Tibial artery (tissue), 4 donors: ENCODE results near the gene SDR9C7.
"Not testable (repeated sequence)": the region's sequence is repeated elsewhere in the genome, so short reads cannot be mapped to it uniquely, and the experiment has no call there.

ENCODE experiments used
- DNase-seq, 2 donors: peaks; one replicate each; pipeline ENCODE4 v3.0.0-alpha.2; 2019
- H3K27ac ChIP-seq, 2 donors: fragments of 200-600 bp; sonication (generic) in 1 of 2; 1 replicate in 1 of 2; 2 replicates in 1 of 2; pipeline ENCODE4 v1.5.1; 2018 to 2019; ENCODE audit warnings: mild to moderate bottlenecking in 1 of 2
- H3K27me3 ChIP-seq, 2 donors: fragments of 200-600 bp; sonication (generic) in 1 of 2; one replicate each; pipeline versions ENCODE4 v1.5.1 to v1.6.0; 2016 to 2019
- H3K36me3 ChIP-seq, 3 donors: fragments of 200-600 bp; sonication (generic) in 2 of 3; one replicate each; pipeline ENCODE4 v1.5.1; 2016 to 2019; ENCODE audit warnings: mild to moderate bottlenecking in 2 of 3
- H3K4me1 ChIP-seq, 4 donors: fragments of 200-600 bp; sonication (generic) in 2 of 4; 1 replicate in 3 of 4; 2 replicates in 1 of 4; pipeline ENCODE4 v1.5.1; 2016 to 2019
- H3K4me3 ChIP-seq, 2 donors: fragments of 200-600 bp; sonication (generic) in 1 of 2; 1 replicate in 1 of 2; 2 replicates in 1 of 2; pipeline ENCODE4 v1.5.1; 2018 to 2019; ENCODE audit warnings: mild to moderate bottlenecking in 2 of 2
- H3K9me3 ChIP-seq, 3 donors: fragments of 200-600 bp; sonication (generic) in 1 of 3; one replicate each; pipeline ENCODE4 v1.5.1; 2016 to 2019
- intact Hi-C: fragments of 100-400 bp; cut with DNase I; formaldehyde crosslinking; loops from one replicate; pipeline ENCODE4 v1.15.0; 2023; ENCODE audit warnings: low total_unique reads
- TF ChIP-seq, protein P1 (sequence below), 2 experiments: fragments of 200-600 bp in 1 of 2; fragments of 450-650 bp in 1 of 2; IDR thresholded peaks; one replicate each; pipeline ENCODE4 v1.5.1; 2017 to 2019; ENCODE audit warnings: antibody characterized with exemption in 2 of 2, mild to moderate bottlenecking in 1 of 2, moderate library complexity in 1 of 2

Gene SDR9C7

DNA sequence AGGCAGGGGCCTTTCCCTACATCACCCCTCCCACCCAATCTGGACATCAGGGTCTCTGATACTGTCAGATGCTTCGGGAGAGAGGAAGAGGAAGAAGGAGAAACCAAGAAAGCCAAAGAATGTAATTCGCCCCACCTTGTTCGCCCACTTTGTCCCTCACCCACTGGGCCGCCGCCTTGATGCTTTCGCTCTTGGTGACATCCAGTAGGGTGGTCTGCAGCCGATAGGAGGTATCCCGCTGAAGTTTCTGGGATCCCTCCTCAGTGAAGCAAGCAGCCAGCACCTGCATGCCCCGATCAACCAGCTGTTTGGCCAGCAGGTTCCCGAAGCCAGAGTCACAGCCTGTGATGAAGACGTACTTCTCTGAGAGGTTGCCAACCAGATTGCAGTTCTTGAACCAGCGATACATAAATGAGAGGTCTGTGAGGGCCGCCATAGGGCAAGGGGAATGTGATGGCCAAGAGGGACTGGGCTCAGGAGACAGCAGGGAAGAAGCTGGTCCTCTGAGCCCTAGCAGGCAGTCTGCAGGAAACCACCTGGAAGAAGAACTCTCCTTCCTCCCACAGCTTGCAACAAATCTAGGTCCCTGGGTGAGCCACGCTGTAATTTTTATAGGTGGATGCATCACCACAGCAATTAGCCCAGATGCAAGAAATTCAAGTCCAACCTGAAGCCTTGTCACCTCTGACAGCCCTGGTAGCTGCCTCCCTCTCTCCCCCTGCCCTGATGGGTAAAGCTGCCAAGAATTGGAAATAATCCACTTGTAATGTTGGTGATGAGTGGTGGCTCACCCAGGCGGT is at the start of gene SDR9C7:
TSS of gene SDR9C7 (minus strand) at position 583 of the 800 bp plus-strand sequence. CDS start at position 436, 147 bp downstream.
- Histone ChIP-seq H3K27me3 (no peaks in the 10 kb centered on the region), H3K4me3 (no peak within 1 kb of the TSS), H3K4me1 (no peaks in the 10 kb centered on the region), H3K27ac (no peak within 1 kb of the TSS), H3K9me3 (no peaks in the 10 kb centered on the region), H3K36me3 (no peaks in the 10 kb centered on the region)
- no peak for DNase-seq
- TF ChIP-seq, protein P1, sequence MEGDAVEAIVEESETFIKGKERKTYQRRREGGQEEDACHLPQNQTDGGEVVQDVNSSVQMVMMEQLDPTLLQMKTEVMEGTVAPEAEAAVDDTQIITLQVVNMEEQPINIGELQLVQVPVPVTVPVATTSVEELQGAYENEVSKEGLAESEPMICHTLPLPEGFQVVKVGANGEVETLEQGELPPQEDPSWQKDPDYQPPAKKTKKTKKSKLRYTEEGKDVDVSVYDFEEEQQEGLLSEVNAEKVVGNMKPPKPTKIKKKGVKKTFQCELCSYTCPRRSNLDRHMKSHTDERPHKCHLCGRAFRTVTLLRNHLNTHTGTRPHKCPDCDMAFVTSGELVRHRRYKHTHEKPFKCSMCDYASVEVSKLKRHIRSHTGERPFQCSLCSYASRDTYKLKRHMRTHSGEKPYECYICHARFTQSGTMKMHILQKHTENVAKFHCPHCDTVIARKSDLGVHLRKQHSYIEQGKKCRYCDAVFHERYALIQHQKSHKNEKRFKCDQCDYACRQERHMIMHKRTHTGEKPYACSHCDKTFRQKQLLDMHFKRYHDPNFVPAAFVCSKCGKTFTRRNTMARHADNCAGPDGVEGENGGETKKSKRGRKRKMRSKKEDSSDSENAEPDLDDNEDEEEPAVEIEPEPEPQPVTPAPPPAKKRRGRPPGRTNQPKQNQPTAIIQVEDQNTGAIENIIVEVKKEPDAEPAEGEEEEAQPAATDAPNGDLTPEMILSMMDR (IDR thresholded peaks at IDR 0.05) = no peak
- intact Hi-C loops = no loop called here

DNA sequence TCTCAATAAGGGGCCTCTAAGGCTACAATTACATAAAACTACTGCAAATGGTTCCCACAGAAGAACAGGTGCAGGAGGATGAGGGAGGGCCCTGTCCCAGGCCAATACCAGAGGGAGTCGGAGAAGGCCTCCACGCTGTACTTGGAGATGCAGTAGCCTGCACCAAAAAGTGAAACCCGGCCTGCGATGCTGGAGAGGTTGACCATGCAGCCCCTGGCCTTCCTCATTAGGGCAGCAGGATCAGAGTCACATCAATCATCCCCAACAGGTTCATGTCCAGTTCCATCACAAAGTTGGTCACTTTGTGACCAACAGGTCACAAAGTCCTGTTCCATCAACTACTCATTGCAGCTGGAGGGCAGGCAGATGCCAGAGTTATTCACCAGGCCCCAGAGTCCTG is 49.2 kb upstream of the SDR9C7 start:
- H3K36me3 ChIP-seq = no peaks in the 10 kb centered on the region
- TF ChIP-seq, protein P1 (IDR thresholded peaks at IDR 0.05) = no peak
- no peak overlapping the region for H3K27ac ChIP-seq
- no peak for DNase-seq
- no peak overlapping the region for H3K4me3 ChIP-seq
- intact Hi-C loops = no loop called here
- no peaks in the 10 kb centered on the region for H3K9me3 ChIP-seq
- no peaks in the 10 kb centered on the region for H3K27me3 ChIP-seq
- peaks cover 0 to 7% (median 5%) of the 10 kb centered on the region in 4 donors for H3K4me1 ChIP-seq

DNA sequence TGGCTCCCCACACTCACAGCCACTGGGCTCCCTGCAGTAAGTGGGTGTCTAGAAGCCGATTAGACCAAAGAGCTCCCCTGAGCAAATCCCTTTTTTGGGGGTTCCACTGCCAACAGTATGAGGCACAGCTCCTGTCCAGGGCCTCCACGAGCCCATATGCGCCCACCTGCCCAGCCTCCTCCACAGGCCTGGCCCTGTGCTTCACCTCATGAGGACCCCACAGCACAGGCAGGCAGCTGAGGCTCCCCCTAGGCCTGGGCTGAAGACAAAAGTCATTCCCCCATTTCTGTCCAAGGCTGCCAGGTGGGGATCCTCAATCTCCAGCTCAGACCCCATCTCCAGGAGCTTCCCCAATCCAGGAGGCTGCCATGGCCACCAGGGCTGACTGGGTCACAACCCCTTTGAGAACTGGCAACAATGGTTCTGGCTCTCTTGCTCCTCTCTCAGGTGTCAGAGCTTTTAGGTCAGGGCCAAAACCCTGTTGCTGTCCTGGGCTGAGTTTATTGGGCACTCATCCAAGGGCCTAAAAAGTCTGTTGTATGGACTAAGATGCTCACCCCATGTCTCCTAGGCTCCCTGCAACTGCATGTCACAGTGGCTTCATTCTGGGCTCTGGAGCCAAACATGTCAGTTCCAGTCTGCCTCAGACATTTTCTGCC is 48.5 kb upstream of the SDR9C7 start:
- DNase-seq, H3K9me3 ChIP-seq, H3K27me3 ChIP-seq, intact Hi-C loops, H3K4me1 ChIP-seq, H3K36me3 ChIP-seq, H3K27ac ChIP-seq, H3K4me3 ChIP-seq: not testable (repeated sequence)

DNA sequence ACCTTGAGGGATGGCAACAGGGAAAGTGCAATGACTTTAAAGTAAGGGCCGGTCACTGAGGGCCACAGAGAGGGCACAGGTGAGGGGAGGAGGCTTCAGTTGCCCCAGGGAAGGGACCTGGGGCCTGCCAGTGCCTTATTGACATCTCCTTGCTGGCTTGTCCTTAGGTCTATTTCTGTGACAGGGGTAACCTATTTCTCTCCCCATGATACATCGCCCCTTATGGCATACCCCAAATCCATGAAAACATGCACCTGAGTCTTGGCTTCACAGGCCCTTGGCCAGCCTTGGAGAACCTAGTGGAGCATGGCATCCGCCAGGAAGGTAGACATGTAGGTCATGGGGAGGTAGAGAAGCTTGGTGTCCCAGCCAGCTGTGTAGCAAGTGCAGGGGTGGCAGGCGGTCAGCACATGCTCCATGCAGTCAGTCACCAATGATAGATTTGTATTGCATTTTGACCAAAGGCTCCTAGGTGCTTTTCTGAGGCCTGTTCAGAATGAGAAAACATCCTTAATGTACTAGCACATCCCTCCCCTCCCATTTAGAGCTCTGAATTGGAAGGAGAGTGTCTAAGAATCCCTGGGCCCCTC is 46.8 kb upstream of the SDR9C7 start:
- no peaks in the 10 kb centered on the region for H3K27me3 ChIP-seq
- no peaks in the 10 kb centered on the region for H3K36me3 ChIP-seq
- no peak overlapping the region for H3K4me3 ChIP-seq
- intact Hi-C loops = no loop called here
- no peak overlapping the region for H3K27ac ChIP-seq
- no peaks in the 10 kb centered on the region for H3K4me1 ChIP-seq
- no peaks in the 10 kb centered on the region for H3K9me3 ChIP-seq
- TF ChIP-seq, protein P1 (IDR thresholded peaks at IDR 0.05) = no peak
- no peak for DNase-seq

DNA sequence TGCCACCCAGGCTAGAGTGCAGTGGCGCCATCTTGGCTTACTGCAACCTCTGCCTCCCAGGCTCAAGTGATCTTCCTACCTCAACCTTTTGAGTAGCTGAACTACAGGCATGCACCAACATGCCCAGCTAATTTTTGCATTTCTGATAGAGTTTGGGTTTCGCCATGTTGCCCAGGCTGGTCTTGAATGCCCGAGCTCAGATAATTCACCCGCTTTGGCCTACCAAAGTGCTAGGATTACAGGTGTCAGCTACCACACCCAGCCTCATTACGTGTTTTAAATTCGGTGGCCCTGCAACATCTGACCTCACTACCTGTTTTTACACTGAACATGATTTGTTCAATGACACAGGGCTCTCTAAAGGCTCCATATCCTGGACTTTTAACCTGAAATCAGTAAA is 46.1 kb upstream of the SDR9C7 start:
- intact Hi-C loops = no loop called here
- no peaks in the 10 kb centered on the region for H3K9me3 ChIP-seq
- no peaks in the 10 kb centered on the region for H3K4me1 ChIP-seq

More for the DNA sequence above, 46.1 kb upstream of the SDR9C7 start:
- no peak overlapping the region for H3K4me3 ChIP-seq
- H3K36me3 ChIP-seq = no peaks in the 10 kb centered on the region
- no peak overlapping the region for H3K27ac ChIP-seq
- TF ChIP-seq, protein P1 (IDR thresholded peaks at IDR 0.05) = no peak
- DNase-seq = no peak
- H3K27me3 ChIP-seq = no peaks in the 10 kb centered on the region
